Muscle layer of colon (tissue), 2 donors: ENCODE results near the gene SLC7A1.

Experiments
- H3K27ac ChIP-seq: one replicate; pipeline ENCODE4 v1.7.0; 2013; ENCODE audit warnings: low read depth, mild to moderate bottlenecking, low read length, moderate library complexity
- H3K27me3 ChIP-seq, 2 donors: one replicate each; pipeline ENCODE4 v1.7.0; 2013; ENCODE audit warnings: low read length in 2 of 2, mild to moderate bottlenecking in 2 of 2; ENCODE audit not compliant: insufficient read depth in 2 of 2, control insufficient read depth in 1 of 2
- H3K36me3 ChIP-seq: one replicate; pipeline ENCODE4 v1.7.0; 2013; ENCODE audit warnings: mild to moderate bottlenecking, low read length; ENCODE audit not compliant: insufficient read depth
- H3K4me1 ChIP-seq: one replicate; pipeline ENCODE4 v1.7.0; 2013; ENCODE audit warnings: mild to moderate bottlenecking, low read length; ENCODE audit not compliant: insufficient read depth
- H3K4me3 ChIP-seq, 2 donors: one replicate each; pipeline ENCODE4 v1.7.0; 2013; ENCODE audit warnings: low read length in 2 of 2, low read depth in 1 of 2, mild to moderate bottlenecking in 1 of 2, moderate library complexity in 1 of 2
- H3K9ac ChIP-seq: one replicate; pipeline ENCODE4 v1.7.0; 2013; ENCODE audit warnings: low read length
- H3K9me3 ChIP-seq: one replicate; pipeline ENCODE4 v1.7.0; 2013; ENCODE audit warnings: mild to moderate bottlenecking, low read length
- donor health status: abdominal sarcoma.
- donor health status: Adenocarcinoma of cecum.

The SLC7A1 gene

DNA sequence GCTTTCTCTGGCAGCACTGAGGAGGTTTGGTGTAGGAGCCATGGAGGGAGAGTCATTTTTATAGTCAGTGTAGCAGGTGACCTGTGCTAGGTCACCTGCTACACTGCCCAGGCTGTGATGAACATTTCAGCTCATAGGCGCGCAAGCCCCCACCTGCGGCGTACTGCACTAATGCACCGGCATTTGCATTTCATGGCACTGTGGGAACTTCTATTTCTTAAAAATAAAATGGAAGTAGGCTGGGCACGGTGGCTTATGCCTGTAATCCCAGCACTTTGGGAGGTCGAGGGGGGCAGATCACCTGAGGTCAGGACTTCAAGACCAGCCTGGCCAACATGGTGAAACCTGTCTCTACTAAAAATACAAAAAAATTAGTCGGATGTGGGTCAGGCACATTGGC, 101.0 kb downstream of the SLC7A1 start:
- Histone ChIP-seq H3K4me1 (peaks cover 7% of the 10 kb centered on the region), H3K9me3 (no peaks in the 10 kb centered on the region), H3K9ac (no peak overlapping the region), H3K4me3 (no peak overlapping the region), H3K27ac (no peak overlapping the region), H3K36me3 (no peaks in the 10 kb centered on the region), H3K27me3 (no peaks in the 10 kb centered on the region)

DNA sequence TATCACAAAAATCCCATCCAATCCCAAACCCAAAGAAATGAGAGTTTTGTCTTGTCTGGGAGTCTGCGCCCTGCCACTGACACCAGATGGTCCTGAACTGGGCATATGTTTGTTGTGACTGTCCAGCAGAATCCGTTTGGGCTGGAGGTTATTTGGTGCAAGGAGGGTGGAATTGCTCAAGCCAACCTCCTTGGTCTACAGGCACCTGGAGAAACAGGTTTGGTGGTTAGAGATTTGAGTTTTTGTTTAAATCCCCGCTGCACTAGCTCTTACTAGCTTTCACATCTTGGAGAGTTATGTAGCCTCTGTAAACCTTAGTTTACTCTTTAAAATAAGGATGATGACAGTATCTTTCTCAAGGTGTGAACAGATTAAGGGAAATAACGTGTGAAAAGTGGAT, 101.7 kb downstream of the SLC7A1 start:
- Histone ChIP-seq H3K9me3 (no peaks in the 10 kb centered on the region), H3K9ac (no peak overlapping the region), H3K27ac (no peak overlapping the region), H3K27me3 (no peaks in the 10 kb centered on the region), H3K4me1 (peaks cover 7% of the 10 kb centered on the region), H3K36me3 (no peaks in the 10 kb centered on the region), H3K4me3 (no peak overlapping the region)

DNA sequence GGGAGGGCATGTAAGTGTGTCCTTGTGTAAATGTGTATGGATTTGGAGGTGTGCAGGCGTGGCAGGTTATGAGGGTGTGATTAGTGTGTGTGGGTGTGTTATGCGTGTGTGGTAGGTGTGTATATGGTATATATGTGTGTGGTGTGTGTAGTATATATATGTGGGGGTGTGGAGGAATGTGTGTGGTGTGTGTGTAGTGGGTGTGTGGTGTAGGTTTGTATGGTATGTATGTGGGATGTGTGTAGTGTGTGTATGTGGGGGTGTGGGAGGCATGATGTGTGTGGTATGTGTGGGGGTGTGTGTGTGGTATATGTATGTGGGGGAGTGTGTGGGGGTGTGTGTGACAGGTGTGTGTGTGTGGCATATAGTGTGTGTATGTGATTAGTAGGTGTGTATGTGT, 104.2 kb downstream of the SLC7A1 start:
- Histone ChIP-seq H3K27ac (no peak overlapping the region), H3K4me1 (peaks cover 2% of the 10 kb centered on the region), H3K9me3 (no peaks in the 10 kb centered on the region), H3K36me3 (no peaks in the 10 kb centered on the region), H3K4me3 (no peak overlapping the region), H3K9ac (no peak overlapping the region), H3K27me3 (no peaks in the 10 kb centered on the region)

DNA sequence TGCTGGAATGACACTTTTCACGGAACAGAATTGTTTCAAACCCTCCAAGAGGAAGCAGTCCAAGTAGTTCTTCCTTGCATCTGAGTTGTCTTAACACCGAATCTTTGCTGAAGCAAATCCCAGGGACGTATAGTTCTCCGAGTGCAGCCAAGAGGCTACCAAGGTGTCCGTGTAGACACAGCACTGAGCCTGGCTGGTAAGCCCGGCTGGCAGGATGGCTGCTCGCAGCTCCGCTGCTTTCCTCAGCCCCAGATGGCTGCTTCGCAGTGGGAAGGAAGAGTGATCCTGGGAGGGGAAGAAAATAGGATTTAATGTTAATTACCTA, 105.0 kb downstream of the SLC7A1 start:
- no peaks in the 10 kb centered on the region for H3K36me3 ChIP-seq
- H3K9me3 ChIP-seq: no peaks in the 10 kb centered on the region
- no peaks in the 10 kb centered on the region for H3K27me3 ChIP-seq
- H3K4me3 ChIP-seq: no peak overlapping the region
- no peak overlapping the region for H3K27ac ChIP-seq
- no peaks in the 10 kb centered on the region for H3K4me1 ChIP-seq
- H3K9ac ChIP-seq: no peak overlapping the region

DNA sequence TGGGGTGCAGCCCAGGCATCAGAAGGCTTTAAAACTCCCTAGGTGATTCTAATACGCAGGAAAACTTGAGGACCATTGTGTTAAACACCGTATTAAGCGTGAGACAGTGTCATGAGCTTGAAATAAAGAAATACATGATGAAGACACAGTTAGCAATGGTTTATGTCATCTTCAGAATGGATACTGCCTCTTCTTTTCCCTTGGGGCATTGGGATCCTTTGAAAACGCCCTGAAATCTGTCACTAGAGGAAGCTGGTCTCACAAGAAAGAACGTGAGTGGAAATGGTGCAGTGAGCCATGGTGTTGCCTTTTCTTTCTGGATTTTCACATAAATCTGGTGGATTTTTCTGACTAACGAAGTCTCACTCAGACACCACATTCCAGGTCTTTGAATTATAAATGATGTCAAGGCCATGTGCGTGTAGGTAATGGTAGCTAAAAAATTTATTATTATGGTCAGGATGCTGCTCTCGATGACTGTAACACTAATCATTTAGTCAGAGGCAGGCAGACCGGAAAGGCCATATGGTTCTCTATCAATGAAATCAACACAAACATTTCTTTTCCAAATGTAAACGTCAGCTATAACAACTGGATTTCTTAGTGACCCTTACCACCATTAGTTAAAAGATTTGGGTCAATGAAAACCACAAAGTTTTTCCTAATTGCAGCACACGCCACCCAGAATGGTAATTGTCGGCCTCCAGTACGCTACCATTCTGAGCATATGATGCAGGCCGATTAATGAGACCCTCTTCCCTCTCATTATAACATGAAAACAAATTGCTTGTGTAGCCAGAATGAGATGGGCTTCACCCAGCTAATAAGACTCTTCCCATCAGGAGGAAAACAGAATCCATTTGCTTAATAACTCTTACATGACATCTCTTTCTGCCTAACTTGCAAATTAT, 105.6 kb downstream of the SLC7A1 start:
- no peaks in the 10 kb centered on the region for H3K4me1 ChIP-seq
- H3K9me3 ChIP-seq: no peaks in the 10 kb centered on the region
- H3K9ac ChIP-seq: no peak overlapping the region
- H3K36me3 ChIP-seq: no peaks in the 10 kb centered on the region
- no peaks in the 10 kb centered on the region for H3K27me3 ChIP-seq
- no peak overlapping the region for H3K27ac ChIP-seq
- no peak overlapping the region for H3K4me3 ChIP-seq

DNA sequence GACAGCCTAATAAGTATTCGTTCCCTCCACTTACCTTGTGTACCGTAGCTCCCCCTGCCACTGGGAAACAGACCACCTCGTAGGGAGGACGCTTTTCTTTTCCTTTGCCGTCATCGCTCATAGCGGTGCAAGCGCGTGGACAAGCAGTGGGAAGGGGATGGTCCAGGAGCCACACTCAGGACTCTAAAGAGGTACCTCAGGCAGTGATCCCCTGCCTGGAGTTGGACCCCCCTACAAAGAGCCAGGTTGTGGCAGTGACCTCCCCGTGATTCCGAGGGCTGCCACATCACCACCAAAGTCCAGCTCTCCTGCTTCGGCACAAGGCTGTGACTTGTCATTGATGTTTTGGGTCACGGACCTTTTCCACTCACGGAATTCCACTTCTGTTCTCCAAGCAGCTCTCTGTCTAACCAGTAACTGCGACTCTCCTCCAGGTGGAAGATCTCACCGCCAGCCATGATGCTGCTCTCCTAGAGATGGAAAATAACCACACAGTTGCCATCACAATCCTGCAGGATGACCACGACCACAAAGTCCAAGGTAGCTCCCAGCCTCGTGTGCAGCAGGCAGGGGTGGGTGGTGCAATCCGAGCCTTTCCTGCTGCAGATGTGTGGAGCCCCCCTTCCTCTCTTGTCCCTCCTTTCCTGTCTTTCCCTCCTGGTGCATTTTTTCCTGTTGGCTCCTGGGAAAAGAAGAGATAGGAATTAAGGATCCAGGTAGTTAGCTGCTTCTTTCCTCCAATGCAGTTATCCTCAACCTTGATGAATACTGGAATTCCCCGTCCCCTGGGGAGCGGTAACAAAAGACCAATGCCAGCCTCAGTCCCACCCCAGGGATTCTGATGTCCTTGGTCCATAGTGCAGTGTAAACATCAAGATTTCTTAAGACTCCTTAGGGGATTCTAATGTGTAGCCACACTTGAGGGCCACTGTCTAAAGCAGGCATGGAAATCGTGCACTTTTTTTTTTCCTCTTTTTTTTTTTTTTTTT, 107.7 kb downstream of the SLC7A1 start:
- no peaks in the 10 kb centered on the region for H3K36me3 ChIP-seq
- H3K27me3 ChIP-seq: no peaks in the 10 kb centered on the region
- H3K27ac ChIP-seq: no peak overlapping the region
- H3K9me3 ChIP-seq: no peaks in the 10 kb centered on the region
- H3K9ac ChIP-seq: no peak overlapping the region
- no peak overlapping the region for H3K4me3 ChIP-seq
- no peaks in the 10 kb centered on the region for H3K4me1 ChIP-seq

DNA sequence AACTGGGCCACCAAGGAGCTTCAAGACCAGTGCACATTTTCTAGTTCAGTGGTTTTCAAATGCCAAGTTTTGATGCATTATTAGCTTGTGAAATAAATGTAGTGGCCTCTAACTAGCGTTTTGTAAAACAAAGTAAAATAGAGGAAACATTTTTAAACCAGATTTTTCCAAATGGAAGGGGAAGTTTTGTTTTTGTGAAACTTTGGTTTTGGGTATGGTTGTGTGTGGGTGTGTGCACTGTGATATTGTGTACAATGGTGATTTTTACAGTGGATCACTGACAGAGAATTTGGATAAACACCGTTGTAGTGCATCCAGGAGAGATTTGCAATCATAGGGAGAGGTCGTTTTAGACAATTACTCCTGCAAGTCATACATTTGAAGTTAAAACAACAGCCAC, 108.9 kb downstream of the SLC7A1 start:
- Histone ChIP-seq H3K9ac (no peak overlapping the region), H3K4me3 (no peak overlapping the region), H3K4me1 (no peaks in the 10 kb centered on the region), H3K36me3 (no peaks in the 10 kb centered on the region), H3K9me3 (no peaks in the 10 kb centered on the region), H3K27ac (no peak overlapping the region), H3K27me3 (no peaks in the 10 kb centered on the region)

DNA sequence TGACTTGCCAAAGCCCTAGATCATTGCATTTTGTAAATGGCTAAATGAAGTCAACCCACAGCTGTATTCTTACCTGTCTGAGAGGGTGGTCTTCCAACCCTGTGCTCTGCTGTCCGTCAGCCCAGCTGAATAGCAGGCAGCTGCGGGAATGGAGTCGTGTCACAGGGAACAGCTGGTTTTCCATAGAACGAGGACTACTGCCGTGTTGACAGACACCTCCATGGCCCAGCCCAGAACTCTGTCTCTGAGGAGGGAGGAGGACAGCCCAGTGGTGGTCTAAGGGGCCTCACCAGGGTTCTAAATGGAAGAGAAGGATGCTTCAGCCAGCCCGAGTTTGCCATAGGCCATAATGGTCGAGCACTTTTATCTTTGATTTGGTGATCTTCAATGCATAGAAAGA, 110.7 kb downstream of the SLC7A1 start:
- no peaks in the 10 kb centered on the region for H3K36me3 ChIP-seq
- H3K9ac ChIP-seq: no peak overlapping the region
- H3K27ac ChIP-seq: no peak overlapping the region
- H3K9me3 ChIP-seq: no peaks in the 10 kb centered on the region
- no peak overlapping the region for H3K4me3 ChIP-seq
- no peaks in the 10 kb centered on the region for H3K4me1 ChIP-seq
- no peaks in the 10 kb centered on the region for H3K27me3 ChIP-seq

DNA sequence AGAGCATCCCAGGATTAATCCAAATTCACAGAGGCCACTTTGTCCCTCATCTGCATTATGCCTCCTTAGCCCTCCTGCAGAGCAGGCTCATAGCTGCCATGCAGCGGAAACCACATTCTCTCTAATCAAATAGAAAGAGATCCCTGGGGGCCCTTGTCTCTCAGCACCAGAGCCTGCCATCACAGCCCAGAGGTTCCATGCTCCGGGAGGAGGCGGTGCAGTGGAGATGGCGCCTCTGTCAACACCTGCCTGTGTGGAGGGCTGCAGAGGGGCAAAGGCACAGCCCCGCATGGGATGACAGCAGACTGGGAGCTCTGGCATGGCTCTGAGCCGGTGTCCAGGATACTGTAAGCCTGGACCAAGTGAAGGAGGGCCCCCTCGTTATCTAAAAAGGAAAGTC, 111.3 kb downstream of the SLC7A1 start:
- Histone ChIP-seq H3K36me3 (no peaks in the 10 kb centered on the region), H3K4me1 (no peaks in the 10 kb centered on the region), H3K9me3 (no peaks in the 10 kb centered on the region), H3K27me3 (no peaks in the 10 kb centered on the region), H3K27ac (no peak overlapping the region), H3K9ac (no peak overlapping the region), H3K4me3 (no peak overlapping the region)

DNA sequence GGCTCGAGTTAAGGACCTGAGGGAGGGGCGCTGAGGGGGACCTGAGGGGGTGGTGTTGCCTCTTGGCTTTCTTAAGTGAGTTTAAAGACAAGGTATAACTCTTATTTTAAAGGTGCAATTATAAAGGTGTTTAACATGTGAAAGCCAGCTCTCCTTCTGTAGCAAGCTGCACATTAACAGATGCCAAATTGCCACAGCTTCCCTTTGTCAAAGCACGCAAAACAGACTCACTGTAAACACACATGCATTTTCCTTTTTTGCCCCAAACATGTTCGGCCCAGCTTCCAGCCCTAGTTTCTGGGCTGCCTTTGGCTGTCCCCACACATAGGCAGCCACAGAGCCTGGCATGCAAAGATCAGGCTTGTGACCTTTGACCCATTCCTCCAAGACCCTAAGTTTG, 111.9 kb downstream of the SLC7A1 start:
- Histone ChIP-seq H3K27ac (no peak overlapping the region), H3K4me3 (no peak overlapping the region), H3K27me3 (no peaks in the 10 kb centered on the region), H3K9ac (no peak overlapping the region), H3K36me3 (no peaks in the 10 kb centered on the region), H3K9me3 (no peaks in the 10 kb centered on the region), H3K4me1 (no peaks in the 10 kb centered on the region)

DNA sequence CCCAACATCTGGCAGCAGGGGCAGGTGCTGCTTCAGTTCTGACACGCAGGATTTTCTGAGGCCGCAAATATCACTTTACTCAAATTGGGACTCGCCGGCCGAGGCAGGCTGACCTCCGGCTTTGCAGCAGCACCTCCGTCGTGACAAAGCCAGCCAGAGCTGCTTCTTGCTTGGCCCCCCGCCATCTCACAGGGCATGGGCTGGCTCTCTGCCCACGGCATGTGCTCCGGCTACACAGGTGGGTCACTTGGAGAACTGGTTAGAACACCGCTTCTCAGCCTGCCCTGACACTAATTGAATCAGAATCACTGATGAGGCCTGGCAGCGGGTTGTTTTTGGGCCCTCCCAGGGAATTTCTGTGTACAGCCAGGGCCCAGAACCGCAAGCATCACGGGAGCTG, 112.3 kb downstream of the SLC7A1 start:
- H3K4me1 ChIP-seq: no peaks in the 10 kb centered on the region
- H3K27me3 ChIP-seq: no peaks in the 10 kb centered on the region
- no peak overlapping the region for H3K27ac ChIP-seq
- no peaks in the 10 kb centered on the region for H3K9me3 ChIP-seq
- H3K9ac ChIP-seq: no peak overlapping the region
- no peaks in the 10 kb centered on the region for H3K36me3 ChIP-seq
- no peak overlapping the region for H3K4me3 ChIP-seq
